HG03342 (cell line): ENCODE measurements around the gene RAPGEF6.
A peak's percentile ranks its signal among the peaks of the same experiment; 100 is the strongest.
"Not testable (repeated sequence)": the region's sequence is repeated elsewhere in the genome, so short reads cannot be mapped to it uniquely, and the experiment has no call there.

ENCODE experiments used
- ATAC-seq: cut with Tn5 transposase; IDR thresholded peaks from one replicate; pipeline ENCODE4 v1.9.1; 2021; ENCODE audit warnings: mild to moderate bottlenecking, moderate library complexity; ENCODE audit not compliant: unreplicated experiment

The RAPGEF6 gene

GRCh38 chr5:131634996-131635683, at the start of gene RAPGEF6:
TSS of gene RAPGEF6 (minus strand) at chr5:131635229. CDS start at chr5:131635030, 199 bp downstream.
- peak; percentile 89 for ATAC-seq

- no peak for ATAC-seq
Observed at GRCh38 chr5:131684595-131684994, 49.6 kb upstream of the RAPGEF6 start.

- ATAC-seq, result no peak
Observed at GRCh38 chr5:131684051-131684450, 49.0 kb upstream of the RAPGEF6 start.

- no peak for ATAC-seq
Observed at GRCh38 chr5:131682826-131683225, 47.8 kb upstream of the RAPGEF6 start.

GRCh38 chr5:131682175-131682574, 47.1 kb upstream of the RAPGEF6 start:
- ATAC-seq, result no peak

GRCh38 chr5:131679911-131680310, 44.9 kb upstream of the RAPGEF6 start:
- ATAC-seq, result no peak

- not testable (repeated sequence) for ATAC-seq
Observed at GRCh38 chr5:131678273-131678672, 43.2 kb upstream of the RAPGEF6 start.

- no peak for ATAC-seq
Observed at GRCh38 chr5:131677115-131677514, 42.1 kb upstream of the RAPGEF6 start.

- no peak for ATAC-seq
Observed at GRCh38 chr5:131672776-131673175, 37.7 kb upstream of the RAPGEF6 start.

GRCh38 chr5:131671994-131672655, 37.1 kb upstream of the RAPGEF6 start:
- no peak for ATAC-seq

- ATAC-seq, result peak; percentile 74
Observed at GRCh38 chr5:131671409-131671808, 36.4 kb upstream of the RAPGEF6 start.

- ATAC-seq, result no peak
Observed at GRCh38 chr5:131664929-131665328, 29.9 kb upstream of the RAPGEF6 start.

- no peak for ATAC-seq
Observed at GRCh38 chr5:131661933-131662332, 26.9 kb upstream of the RAPGEF6 start.

GRCh38 chr5:131659841-131660240, 24.8 kb upstream of the RAPGEF6 start:
- no peak for ATAC-seq

GRCh38 chr5:131659290-131659689, 24.3 kb upstream of the RAPGEF6 start:
- ATAC-seq, result no peak

GRCh38 chr5:131654776-131655175, 19.7 kb upstream of the RAPGEF6 start:
- no peak for ATAC-seq

GRCh38 chr5:131654309-131654708, 19.3 kb upstream of the RAPGEF6 start:
- ATAC-seq, result no peak

GRCh38 chr5:131649161-131649560, 14.1 kb upstream of the RAPGEF6 start:
- ATAC-seq, result no peak

- ATAC-seq, result peak; percentile 85
Observed at GRCh38 chr5:131647048-131647769, 12.2 kb upstream of the RAPGEF6 start.

GRCh38 chr5:131644822-131645221, 9.8 kb upstream of the RAPGEF6 start:
- ATAC-seq, result no peak

- no peak for ATAC-seq
Observed at GRCh38 chr5:131644370-131644769, 9.3 kb upstream of the RAPGEF6 start.

GRCh38 chr5:131641494-131641893, 6.5 kb upstream of the RAPGEF6 start:
- ATAC-seq, result no peak
